NT2/D1 (cell line): ENCODE measurements around the gene ACBD4.

ENCODE experiments used
- SUZ12 ChIP-seq: IDR thresholded peaks from 2 replicates; pipeline ENCODE4 v1.6.1; 2011; ENCODE audit not compliant: insufficient read length, insufficient read depth; ENCODE audit errors: extremely low read depth
- YY1 ChIP-seq: IDR thresholded peaks from 2 replicates; pipeline ENCODE4 v1.6.1; 2011; ENCODE audit not compliant: insufficient read length, insufficient read depth
- ZNF274 ChIP-seq: IDR thresholded peaks from 2 replicates; pipeline ENCODE4 v1.6.1; 2011; ENCODE audit warnings: mild to moderate bottlenecking, low read depth, low read length

GRCh38 chr17:45190503-45191255 lies 55.2 kb downstream of the ACBD4 start:
- TF ChIP-seq YY1: no peak
- no peak for TF ChIP-seq ZNF274
- TF ChIP-seq SUZ12: no peak
